Measurements from ENCODE around the gene GPR32.

GPR32 gene

GRCh38 chr19:50817941-50818858, 47.9 kb downstream of the GPR32 start:
- in situ Hi-C loops (cut with MboI; ENCODE audit: low pct_unique_long_range_greater_than_20kb, low sequenced_read_pairs, unreplicated experiment) = no loop called here
- DNase-seq (ENCODE audit: low spot score) = peak; percentile 90
- TF ChIP-seq CTCF (IDR thresholded peaks at IDR 0.05; ENCODE audit: extremely low read depth, insufficient read depth, missing control alignments) = no peak

GRCh38 chr19:50818859-50819472, 48.7 kb downstream of the GPR32 start:
- DNase-seq (ENCODE audit: low spot score) = peak; percentile 23
- TF ChIP-seq CTCF (IDR thresholded peaks at IDR 0.05; ENCODE audit: extremely low read depth, insufficient read depth, missing control alignments) = no peak
- in situ Hi-C loops (cut with MboI; ENCODE audit: low pct_unique_long_range_greater_than_20kb, low sequenced_read_pairs, unreplicated experiment) = no loop called here

- in situ Hi-C loops (cut with MboI; ENCODE audit: low pct_unique_long_range_greater_than_20kb, low sequenced_read_pairs, unreplicated experiment) = no loop called here
- no peak for DNase-seq (ENCODE audit: low spot score)
- no peak for TF ChIP-seq CTCF (IDR thresholded peaks at IDR 0.05; ENCODE audit: extremely low read depth, insufficient read depth, missing control alignments)
Measured at GRCh38 chr19:50819636-50820035, 49.4 kb downstream of the GPR32 start.

GRCh38 chr19:50820086-50820485, 49.8 kb downstream of the GPR32 start:
- in situ Hi-C loops (cut with MboI; ENCODE audit: low pct_unique_long_range_greater_than_20kb, low sequenced_read_pairs, unreplicated experiment) = no loop called here
- peak; percentile 30 for DNase-seq (ENCODE audit: low spot score)
- TF ChIP-seq CTCF (IDR thresholded peaks at IDR 0.05; ENCODE audit: extremely low read depth, insufficient read depth, missing control alignments) = no peak

GRCh38 chr19:50820549-50821247, 50.4 kb downstream of the GPR32 start:
- DNase-seq (ENCODE audit: low spot score) = peak; percentile 73
- in situ Hi-C loops (cut with MboI; ENCODE audit: low pct_unique_long_range_greater_than_20kb, low sequenced_read_pairs, unreplicated experiment) = no loop called here
- no peak for TF ChIP-seq CTCF (IDR thresholded peaks at IDR 0.05; ENCODE audit: extremely low read depth, insufficient read depth, missing control alignments)

- in situ Hi-C loops (cut with MboI; ENCODE audit: low pct_unique_long_range_greater_than_20kb, low sequenced_read_pairs, unreplicated experiment) = no loop called here
- DNase-seq (ENCODE audit: low spot score) = no peak
- TF ChIP-seq CTCF (IDR thresholded peaks at IDR 0.05; ENCODE audit: extremely low read depth, insufficient read depth, missing control alignments) = no peak
Measured at GRCh38 chr19:50821248-50821612, 51.0 kb downstream of the GPR32 start.
